COR-L47 (cell line): ENCODE results near the gene MSANTD3.

Experiments used
- DNase-seq: peaks from one replicate; lab custom pipeline; 2025; lab: John Stamatoyannopoulos, UW

The MSANTD3 gene

DNA sequence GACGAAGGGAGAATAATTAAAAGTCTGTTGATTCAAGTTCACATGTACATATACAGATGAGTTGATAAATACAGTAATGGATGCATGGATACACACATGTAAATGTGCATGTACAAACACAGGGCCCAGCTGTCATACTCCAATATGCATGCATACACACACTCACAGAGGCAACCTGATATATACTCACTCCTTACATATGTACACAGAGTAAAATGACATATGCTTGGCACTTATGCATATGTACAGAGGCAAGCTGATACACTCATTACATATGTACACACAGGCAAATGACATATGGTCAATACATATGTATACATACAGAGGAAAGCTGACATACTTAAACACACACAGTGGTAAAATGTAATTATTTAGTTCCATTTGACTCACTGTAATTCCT lies 38.8 kb downstream of the MSANTD3 start:
- DNase-seq: no peak

DNA sequence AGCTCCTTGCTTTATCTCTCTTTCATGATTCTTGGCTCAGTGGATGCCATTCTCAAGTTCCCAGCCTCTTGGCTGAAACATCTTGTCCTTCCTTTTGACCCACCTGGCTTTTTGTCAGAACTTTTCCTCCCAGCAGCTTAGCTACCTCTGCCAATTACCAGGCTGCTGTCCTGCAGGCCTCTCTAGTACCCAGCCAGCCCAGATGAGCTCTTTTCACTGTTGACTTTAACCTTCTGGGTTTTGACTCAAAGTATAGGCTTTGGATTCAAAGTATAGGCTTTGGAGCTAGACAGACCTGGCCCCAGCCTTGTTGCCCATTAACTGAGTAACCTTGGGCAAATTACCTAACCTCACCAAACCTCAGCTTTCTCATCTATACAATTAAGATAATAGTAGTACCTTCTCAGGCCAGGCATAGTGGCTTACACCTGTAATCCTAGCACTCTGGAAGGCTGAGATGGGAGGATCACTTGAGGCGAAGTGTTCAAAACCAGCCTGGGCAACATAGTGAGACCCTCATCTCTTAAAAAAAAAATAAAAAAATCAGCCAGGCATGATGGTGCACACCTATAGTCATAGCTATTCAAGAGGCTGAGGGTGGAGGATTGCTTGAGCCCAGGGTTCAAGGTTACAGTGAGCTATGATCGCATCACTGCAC lies 39.4 kb downstream of the MSANTD3 start:
- DNase-seq: no peak

DNA sequence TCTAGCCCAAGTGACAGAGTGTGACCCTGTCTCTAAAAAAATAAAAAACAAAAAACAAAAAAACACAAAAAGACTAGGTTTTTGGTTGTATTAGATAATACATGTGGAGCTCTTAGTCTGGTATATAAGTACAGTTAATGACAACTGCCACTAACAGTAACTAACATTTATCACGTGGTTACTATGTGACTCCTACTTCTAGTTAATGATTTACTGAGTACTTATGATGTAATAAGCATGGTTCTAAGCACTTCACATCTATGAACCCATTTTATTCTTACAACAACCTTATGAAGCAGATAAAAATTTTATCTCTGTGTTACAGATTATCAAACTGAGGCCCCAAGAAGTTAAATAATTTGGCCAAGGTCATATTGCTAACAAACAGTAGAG lies 39.9 kb downstream of the MSANTD3 start:
- DNase-seq: no peak

DNA sequence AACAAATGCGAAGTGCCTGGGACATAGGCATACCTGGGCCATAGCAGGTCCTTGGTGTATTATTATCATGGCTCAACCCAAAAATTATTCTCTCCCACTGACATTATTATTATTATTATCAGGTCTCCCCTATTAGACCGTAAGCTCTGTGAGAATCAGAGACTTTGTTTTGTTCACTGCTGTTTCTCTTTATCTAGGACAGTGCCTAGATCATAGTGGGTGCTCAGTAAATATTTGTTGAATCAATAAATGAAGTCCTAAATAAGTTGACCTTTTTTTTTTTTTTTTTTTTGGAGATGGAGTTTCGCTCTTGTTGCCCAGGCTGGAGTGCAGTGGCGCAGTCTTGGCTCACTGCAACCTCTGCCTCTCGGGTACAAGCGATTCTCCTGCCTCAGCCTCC lies 41.1 kb downstream of the MSANTD3 start:
- no peak for DNase-seq

DNA sequence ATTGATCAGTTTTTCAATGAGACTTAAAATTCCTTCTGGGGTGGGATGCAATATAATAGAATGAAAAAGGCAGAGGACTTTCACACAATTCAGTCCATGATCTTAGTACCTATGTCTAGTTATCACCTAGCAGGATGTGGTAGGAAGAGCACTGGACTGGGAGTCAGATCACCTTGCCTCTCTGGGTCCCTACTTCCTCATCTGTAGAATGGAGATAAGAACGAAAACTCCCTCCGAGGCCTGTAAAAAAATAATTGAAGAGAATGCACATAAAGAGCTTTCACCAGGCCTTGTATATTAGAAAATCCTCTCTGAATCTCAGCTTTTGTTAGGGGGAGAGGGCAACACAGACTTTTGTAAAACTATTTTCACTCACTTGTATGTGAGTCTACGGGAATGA lies 45.3 kb downstream of the MSANTD3 start:
- DNase-seq: no peak

DNA sequence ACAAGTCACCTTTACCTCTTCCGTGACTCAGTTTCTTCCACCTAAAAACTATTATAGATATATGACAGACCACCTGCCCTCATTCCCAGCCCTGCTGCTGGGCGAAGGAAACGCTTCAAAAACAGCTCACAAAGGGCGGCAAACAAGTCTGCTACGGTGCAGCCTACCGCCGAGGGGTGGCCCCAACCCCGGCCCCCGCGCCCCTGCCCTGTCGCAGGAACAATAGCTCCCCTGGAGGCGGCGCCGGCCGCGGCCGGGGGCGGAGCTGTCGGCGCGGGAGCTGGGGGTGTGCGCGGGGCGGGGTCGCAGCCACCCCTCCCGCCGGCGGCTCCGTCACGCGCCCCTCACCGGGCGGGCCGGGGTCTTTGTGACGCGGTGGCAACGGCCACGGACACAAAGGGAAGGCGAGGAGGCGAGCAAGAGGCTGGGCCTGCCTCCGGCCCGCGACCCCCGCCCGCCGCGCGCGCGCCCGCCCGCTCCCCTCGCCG lies 45.9 kb downstream of the MSANTD3 start, which contains the start of gene TMEFF1:
Gene TMEFF1 (plus strand): TSS at position 362 of the 488 bp plus-strand sequence. CDS start 396 bp downstream, outside the sequence.
- peak; percentile 80 for DNase-seq

DNA sequence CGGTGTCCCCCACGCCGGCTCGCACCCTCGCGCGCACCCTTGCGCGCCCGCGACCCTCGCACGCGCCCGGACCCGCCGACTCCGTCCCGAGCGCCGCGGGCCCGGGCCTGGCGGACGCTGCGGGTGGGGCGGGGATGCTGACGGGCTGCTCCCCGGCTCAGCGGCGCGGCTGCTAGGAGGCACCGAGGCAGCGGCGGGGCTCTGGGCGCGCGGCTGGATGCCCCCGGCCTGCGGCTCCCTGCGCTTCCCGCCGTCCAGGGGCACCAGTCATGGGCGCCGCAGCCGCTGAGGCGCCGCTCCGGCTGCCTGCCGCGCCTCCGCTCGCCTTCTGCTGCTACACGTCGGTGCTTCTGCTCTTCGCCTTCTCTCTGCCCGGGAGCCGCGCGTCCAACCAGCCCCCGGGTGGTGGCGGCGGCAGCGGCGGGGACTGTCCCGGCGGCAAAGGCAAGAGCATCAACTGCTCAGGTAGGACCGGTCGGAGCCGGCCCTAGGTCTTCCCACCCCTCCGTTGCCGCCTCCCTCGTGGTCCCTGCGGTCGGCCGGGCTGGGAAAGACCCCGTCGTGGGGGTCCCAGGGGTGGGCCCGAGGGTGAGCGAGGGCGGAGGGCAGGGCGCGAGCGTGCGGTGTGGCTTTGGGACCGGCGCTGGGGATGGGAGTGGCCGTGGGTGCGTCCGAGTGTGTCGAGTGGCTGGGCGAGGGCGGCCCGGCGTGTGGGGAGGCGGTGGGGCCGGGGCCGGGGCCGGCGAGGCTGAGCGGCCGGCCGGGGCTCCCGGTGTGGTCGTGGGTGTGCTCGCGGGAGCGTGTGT lies 46.5 kb downstream of the MSANTD3 start:
- DNase-seq: peak; percentile 64

DNA sequence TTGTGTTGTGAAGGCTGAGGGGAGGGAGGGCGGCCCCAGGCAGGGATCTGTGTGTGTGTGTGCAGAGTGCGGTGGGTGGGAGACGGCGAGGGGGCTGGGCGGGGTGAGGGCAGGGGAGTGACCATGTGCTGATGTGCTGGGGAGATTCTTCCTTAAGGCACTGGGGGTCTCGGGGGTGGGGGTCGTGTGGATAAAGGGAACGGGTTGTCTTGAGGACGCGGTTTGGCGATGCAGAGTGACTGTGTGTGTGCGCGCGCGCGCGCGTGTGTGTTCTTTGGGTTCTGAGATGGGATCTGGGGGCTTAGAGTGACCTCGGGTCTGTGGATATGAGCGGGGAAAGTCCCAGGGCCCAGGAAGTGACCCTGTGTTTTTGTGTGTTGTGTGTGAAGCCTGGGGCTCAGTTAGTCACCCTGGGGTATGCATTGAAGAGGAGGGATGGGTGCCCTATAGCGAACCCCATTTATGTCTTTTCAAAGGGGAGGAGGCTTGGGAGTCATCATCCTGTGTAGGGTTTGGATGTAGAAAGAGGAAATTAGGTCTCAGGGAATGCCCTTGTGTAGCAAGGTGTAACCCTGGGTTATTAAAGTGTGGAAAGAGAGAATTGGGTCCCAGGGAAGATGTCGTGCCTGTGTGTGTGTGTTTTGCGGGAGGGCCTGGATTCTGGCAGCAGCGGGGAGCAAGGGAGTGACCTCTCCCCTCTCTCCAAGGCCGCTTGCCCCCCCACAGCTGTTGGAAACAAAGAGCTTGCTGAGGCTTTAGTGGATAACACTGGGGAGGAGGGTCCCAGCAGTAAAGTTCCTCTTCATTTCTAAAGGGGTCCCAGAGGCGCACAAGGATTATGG lies 47.4 kb downstream of the MSANTD3 start:
- DNase-seq: no peak

DNA sequence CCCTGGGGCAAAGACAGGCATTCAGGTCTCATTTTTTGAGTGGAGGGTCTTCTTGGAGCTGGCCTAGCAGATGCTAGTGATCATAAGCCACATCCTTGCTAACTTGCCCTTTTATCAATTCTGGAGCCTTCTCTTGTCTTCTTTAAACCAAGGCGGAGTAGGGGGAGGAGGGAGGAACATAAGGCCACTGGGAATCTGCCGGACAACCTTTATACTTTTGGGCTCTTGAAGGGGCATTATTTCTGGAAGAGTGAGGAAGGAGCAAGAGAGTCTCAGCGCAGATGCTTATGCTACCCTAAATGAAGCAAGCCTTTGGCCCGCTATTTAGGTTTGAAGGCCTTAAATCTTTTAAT lies 48.0 kb downstream of the MSANTD3 start:
- DNase-seq: no peak

DNA sequence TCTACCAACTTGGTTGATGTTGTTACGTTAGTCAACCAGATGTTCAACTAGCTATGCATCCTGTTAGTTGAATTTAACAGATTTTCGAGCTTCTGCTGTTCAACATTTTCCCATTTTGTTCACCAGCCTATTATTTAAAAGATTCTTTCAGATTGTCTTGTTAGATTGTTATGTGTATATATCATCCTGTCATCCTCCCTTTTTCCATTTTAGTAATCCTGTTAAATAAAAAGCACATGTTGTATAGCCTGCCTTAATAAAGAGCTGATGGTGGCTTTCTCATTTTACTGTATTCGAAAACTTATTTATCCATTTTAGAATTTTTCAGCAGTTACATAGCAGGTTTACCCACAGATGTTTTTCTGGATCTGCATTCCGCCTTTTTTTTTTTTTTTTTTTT lies 50.3 kb downstream of the MSANTD3 start:
- DNase-seq: no peak

DNA sequence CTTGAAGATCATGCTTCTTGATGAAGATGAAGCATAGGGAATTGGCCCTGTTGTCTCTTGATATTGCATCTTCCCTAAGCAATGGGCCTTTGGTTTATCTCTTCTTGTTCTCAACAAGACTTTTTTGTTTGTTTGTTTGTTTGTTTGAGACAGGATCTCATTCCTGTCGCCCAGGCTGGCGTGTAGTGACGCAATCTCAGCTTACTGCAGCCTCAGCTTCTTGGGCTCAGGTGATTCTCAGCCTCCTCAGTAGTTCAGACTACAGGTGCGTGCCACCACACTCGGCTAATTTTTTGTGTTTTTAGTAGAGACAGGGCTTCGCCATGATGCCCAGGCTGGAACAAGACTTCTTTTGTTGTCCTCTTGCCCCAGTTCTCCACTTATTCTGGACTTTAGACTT lies 51.2 kb downstream of the MSANTD3 start:
- no peak for DNase-seq

DNA sequence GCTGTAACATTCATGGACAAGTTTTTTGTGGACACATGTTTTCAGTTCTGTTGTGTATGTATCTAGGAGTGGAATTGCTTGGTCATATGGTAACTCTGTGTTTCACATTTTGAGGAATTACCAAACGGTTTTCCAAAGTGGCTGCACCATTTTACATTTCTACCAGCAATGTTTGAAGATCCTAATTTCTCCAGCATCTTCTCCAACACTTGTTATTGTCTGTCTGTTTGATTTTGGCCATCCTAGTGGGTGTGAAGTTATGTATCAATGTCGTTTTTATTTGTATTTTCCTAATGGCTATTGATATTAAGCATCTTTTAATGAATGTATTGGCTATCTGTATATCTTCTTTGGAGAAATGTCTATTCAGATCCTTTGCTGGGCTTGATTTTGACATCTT lies 52.9 kb downstream of the MSANTD3 start:
- DNase-seq: no peak

DNA sequence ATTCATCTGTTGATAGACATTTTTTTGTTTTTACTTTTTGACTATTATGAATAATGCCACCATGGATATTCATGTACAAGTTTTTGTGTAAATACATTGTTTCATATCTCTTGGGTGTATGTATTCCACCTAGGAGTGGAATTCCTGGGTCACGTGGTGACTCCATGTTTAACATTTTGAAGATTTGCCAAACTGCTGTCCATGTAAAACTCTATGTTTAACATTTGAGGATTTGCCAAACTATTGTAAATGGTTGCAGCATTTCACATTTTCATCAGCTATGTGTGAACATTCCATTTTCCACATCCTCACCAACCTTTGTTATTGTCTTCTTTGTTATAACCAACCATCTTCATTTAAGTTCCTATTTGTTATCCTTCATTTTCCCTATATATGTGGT lies 58.3 kb downstream of the MSANTD3 start:
- no peak for DNase-seq

DNA sequence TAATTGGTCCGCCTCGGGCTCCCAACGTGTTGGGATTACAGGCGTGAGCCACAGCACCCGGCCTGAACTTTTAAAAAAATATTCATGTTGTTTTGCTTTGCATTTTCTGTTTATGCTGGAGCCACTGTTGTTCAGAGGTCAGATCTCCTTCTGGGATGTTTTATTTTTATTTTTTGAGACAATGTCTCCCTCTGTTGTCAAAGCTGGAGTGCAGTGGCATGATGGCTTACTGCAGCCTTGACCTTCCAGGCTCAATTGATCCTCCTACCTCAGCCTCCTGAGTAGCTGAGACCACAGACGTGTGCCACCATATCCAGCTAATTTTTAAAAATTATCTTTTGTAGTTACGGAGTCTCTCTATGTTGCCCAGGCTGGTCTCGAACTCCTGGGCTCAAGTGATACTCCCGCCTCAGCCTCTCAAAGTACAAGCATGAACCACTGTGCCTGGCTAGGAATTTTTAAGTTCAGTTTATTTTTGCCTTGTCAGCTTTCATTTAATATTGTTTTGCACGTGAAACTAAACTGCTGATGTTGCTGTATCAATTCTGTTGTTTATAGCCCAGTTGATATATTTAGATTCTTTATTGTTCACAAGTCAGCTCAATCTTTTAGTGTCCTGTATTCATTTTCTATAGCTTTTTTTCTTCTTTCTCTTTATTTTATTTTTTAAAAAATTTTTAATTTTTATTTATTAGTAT lies 59.7 kb downstream of the MSANTD3 start:
- DNase-seq: no peak

DNA sequence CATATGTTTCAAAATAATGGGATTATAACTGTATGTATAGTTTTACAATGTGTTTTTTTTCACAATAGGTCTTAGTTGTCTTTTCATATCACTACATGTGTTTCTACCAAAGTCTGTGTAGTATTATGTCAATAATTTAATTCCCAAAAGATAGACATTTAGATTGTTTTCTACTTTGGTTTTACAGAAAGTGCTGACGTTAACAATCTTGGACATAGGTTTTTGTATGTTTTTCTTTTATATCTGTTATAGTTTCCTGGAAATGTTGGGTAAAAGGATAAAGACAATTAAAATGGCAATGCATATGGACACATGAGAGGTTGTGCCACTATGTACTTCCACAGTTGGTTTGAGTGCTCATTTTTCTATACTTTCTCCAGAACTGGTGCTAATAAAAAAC lies 61.2 kb downstream of the MSANTD3 start:
- DNase-seq: no peak

DNA sequence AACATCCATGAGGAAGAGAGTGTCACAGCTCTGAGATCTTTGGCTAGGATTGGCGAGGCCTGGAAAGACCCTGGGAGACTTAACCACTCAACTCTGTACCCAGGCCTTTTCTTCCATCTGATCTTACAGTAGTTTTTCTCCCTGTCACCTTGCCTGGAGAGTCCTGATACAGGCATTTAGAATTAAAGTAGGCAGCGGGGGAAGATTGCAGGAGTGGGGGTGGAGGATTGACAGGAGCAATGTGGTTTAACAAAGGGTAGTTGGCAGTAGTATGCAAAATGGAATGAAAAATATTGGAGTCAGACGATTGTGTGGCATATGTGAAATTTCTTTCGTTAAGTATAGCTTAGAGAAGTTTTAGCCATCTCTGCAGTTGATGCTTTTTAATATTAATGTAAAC lies 62.9 kb downstream of the MSANTD3 start:
- no peak for DNase-seq

DNA sequence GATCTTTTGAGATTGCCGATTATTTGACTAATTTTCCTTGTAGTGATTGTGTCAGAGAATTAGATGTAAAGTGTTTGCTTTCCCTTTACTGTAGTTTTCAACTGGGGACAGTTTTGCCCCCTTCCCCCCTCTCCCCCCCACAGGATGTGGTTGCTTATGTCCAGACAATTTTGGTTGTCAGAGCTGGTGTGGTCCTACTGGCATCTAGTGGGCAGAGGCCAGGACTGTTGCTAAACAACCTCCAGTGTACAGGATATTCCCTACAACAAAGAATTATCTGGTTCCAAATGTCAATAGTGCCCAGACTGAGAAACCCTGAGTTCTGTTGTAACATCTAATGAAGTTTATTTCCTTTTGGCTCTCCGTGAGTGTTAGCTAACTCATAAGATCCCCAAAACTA lies 66.0 kb downstream of the MSANTD3 start:
- no peak for DNase-seq

DNA sequence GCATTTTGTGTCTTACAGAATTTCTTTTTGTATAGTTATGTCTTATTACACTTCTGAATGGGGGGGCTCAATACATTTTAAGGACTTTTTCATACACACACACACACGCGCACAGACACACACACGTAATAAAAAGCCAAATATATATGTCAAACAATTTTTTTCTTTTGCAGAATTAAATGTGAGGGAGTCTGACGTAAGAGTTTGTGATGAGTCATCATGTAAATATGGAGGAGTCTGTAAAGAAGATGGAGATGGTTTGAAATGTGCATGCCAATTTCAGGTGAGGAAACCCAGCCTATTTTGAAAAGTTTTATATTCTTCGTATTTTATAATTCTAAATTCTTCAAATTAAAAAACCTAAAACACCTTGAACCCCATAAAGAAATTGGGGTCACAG lies 71.6 kb downstream of the MSANTD3 start:
- DNase-seq: no peak

DNA sequence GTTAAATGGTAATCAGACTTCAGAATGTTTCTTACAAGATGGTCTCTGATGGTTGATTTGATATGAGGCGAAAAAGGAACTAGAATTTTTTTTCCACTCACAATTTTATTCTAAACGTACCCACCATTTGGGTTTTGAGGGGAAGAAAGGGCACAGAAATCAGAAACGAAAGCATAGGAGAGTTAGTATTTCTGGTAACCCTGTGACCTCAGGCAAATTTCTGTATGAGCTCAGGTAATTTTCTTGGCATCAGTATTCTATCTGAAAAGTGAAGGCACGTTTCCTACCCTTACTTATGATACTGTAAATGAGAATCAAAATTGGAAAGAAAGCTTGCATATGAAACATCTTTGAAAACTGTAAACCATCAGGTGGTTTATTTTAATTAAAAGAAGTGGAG lies 72.5 kb downstream of the MSANTD3 start:
- no peak for DNase-seq

DNA sequence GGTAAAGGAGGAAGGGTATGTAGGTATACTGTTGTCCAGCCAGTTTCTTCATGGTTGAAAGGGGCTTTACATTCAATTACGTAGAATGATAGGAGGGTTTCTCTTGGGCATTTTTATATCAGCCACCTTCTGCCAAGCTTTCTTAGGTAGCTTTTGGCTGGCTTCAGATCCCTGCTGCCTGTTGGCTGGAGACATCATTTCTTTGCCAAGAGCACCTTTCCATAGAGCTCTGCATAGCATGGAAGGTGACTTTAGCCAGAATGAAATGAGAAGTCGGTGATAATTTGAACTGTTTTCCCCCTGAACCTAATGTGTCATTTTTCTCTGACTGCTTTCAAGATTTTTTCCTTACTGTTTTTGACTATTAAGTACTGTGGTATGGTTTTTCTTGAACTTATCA lies 72.9 kb downstream of the MSANTD3 start:
- no peak for DNase-seq
